ENCODE results near the gene MIS12.

MIS12 gene

DNA sequence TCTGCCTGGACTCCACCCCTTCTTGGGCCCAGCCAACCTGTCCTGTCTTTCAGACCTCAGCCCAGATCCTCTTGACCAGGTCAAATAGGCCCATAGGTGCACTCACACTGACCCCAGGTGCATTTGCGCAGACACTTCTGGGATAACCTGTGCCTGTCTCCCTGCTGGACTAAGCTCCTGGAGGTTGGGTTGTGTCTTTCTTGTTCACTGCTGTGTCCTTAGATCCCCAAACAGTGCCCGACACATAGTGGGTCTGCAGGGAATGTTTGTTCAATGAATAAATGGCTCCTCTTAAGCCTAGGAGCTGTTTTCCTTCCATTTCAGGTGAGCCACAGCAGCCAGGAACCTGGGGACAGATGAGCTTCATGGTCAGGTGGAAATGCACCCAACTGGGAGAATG, 49.1 kb downstream of the MIS12 start:
- DNase-seq (ENCODE audit: low read depth): no peak

DNA sequence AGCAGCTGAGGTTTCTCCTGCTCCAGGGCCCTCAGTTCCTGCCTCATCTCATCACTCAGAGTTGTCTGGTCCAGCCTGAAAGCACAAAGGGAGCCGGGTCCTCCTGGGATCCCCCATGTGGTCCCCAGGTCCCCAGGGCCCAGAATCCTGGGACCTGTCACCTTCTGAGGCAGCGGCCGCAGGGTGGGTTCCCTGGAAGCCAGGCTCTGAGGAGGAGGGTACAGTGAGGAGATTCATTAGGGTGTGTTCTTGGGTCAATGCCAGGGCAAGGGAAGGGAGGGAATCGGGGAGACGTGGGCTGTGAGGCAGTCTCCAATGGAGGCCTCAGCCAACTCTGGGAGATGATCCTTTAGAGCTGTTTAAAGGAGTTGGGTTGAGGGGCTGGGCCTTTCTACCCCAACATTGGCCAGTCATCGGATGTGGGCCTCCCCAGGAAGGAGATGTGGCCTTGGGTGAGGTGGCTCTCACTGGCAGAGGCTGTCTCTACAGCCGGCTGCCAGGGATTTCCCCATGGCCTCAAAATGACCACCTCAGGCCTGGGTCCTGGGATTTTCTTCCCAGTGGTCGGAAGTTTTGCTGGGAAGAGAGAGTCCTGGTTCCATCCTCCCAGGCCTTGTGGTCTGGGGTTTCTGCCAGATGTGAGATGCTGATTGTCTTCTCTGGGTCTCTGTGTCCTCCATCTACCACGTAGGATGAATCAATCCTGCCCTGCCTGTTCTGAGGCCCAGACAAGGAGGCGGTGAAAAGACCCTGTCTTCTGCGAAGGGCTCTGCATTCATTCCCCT, 50.7 kb downstream of the MIS12 start:
- no peak for DNase-seq (ENCODE audit: low read depth)

GRCh38 chr17:5539286-5539685, 52.9 kb downstream of the MIS12 start:
- DNase-seq (ENCODE audit: low read depth): no peak

GRCh38 chr17:5540321-5540720, 54.0 kb downstream of the MIS12 start:
- DNase-seq (ENCODE audit: low read depth): no peak
